GM12872 (cell line): Measurements from ENCODE around the gene GSTM3.

ENCODE experiments used
- TF ChIP-seq, protein P1 (sequence below): IDR thresholded peaks from 3 replicates; pipeline ENCODE4 v1.5.1; 2011; ENCODE audit warnings: low read depth, mild to moderate bottlenecking, low read length, moderate library complexity; ENCODE audit not compliant: insufficient read depth

Gene GSTM3

DNA sequence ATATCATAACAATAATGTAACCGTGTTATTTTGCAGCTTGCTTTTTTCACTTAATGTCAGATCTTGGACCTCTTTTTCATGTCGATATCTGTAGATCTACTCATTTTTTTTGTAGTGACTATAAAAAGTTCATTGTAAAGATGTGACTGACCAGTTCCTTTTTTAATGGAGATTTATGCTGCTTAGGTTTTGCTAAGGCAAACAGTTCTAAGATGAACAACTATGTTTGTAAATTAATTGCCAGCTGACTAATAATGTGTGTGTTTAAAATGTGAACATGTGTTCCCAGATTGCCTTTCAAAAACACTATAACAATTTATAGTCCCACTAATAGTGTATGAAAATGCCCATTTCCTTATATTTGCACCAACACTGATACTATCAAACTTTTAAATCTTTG, 41.0 kb upstream of the GSTM3 start:
- TF ChIP-seq, protein P1, sequence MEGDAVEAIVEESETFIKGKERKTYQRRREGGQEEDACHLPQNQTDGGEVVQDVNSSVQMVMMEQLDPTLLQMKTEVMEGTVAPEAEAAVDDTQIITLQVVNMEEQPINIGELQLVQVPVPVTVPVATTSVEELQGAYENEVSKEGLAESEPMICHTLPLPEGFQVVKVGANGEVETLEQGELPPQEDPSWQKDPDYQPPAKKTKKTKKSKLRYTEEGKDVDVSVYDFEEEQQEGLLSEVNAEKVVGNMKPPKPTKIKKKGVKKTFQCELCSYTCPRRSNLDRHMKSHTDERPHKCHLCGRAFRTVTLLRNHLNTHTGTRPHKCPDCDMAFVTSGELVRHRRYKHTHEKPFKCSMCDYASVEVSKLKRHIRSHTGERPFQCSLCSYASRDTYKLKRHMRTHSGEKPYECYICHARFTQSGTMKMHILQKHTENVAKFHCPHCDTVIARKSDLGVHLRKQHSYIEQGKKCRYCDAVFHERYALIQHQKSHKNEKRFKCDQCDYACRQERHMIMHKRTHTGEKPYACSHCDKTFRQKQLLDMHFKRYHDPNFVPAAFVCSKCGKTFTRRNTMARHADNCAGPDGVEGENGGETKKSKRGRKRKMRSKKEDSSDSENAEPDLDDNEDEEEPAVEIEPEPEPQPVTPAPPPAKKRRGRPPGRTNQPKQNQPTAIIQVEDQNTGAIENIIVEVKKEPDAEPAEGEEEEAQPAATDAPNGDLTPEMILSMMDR, result no peak

DNA sequence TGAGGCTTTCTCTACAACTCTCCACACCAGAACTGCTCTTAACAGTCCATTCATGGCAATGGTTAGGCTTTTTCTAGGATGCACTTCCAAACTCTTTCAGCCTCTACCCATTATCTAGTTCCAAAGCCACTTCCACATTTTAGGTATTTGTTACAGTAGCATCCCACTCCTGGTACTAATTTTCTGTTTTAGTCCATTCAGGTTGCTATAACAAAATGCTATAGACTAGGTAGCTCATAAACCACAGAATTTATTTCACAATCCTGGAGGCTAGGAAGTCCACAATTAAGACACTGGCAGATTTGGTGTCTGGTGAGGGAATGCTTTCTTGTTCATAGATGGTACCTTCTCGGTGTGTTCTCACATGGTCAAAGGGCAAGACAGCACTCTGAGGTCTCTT, 40.1 kb upstream of the GSTM3 start:
- TF ChIP-seq, protein P1, result no peak

DNA sequence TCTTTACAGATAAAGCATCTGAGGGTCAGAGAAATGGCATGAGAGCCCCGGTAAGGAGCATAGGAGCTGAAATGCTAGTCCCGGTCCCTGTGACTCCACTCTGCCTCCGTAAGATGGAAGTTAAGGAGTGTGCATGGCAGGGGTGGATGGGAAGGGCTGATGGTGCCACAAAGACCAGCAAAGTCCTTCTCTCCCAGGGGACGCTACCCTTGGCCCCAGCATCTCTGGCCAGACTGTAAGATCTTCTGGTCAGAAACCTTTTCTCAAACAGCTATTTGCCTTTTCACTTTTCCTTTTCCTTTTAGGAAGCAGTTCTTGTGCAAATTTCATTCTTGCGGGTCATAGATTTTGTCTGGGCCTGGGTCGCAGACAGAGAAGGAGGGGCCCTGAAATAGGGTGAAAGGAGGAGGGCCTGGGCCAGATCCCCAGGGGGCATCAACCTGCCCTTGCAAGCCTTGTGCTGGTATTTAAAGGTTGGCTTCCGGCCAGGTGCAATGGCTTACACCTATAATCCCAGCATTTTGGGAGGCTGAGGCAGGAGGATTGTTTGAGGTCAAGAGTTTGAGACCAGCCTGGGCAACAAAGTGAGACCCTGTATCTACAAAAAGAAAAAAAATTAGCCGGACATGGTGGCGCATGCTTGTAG, 37.3 kb upstream of the GSTM3 start:
- TF ChIP-seq, protein P1, result no peak

DNA sequence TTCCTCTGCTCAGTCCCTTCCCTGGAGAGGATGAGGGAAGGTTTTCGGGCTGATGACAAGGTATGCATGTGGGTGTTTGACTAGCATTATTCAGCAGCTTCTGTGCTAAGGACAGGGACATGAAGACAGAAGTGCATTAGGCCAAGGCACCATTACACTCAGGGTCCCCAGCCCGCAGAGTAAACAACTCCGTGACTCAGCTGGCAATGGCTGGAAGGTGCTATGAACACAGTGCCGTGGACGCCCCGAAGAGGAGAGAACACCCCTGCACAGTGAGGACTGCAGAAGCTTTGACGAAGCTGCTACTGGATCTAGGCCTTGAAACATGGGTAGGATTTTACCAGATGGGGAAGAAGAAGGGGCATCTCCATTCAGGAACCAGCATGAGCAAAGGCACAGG, 36.6 kb upstream of the GSTM3 start:
- TF ChIP-seq, protein P1, result no peak

DNA sequence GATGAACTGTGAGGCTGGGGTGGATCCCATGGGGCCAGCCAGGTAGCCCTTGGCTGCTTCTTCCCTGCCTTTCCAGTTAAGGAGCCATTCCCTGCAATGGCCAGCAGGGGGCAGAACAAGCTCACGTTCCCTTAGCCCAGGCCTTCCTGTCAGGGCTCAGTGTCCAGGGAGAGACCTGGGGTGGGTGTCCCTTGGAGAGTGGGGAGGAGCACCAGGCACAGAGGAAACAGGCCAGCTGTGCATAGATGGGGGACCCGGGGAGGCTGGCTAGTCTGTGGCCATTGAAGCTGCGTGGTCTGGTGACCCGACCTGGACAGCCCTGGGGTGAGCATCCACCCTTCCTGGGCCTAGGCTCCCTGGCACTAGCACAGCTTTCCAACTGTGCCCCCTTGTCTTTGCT, 36.1 kb upstream of the GSTM3 start:
- TF ChIP-seq, protein P1, result peak; percentile 98

DNA sequence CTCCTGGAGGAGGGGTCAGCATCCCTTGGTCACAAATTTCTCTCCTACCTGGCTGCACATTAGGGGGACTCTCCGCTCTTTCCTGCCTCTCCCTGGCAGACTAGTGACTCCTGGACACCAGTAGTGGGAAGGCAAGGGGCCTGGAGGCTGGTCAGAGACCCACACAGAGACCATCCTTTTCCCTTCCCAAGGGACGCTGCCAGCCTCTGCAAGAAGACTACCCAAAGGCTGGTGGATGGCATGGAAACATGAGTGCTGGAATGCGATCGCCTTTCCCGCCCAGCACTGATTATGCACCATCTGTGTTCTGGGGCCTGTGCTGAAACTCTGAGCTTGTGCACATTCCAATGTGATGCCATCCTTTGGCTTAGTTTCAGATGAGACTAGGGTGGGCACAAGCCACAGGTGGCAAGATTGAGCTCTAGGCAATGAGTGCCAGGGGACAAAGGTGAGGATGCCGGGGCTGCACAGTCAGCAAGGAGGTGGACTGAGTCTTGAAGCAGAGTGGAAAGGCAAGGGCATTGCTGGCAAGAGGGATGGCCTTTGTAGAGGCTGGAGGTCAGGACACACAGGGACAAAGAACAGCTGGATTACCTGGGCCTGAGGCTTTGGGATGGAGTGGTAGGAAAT, 35.5 kb upstream of the GSTM3 start:
- TF ChIP-seq, protein P1, result no peak

DNA sequence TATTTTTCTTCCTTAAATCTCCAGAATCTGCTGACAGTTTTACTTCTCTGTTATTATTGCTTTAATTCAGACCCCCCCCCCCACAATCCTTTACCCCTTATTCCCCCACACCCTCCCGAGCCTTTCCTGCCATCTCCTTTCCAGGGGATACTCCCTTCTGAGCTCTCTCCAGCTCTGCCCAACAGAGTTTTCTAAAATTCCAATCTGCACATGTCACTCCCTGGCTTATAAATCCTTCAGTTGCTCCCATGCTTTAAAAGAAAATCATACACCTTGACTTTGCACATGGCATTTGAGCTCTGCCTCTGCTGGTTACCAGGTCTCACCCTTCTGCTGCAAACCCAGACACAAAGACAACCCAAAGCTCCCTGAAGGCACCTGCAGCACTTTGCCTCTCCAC, 34.6 kb upstream of the GSTM3 start:
- TF ChIP-seq, protein P1, result no peak
